Heart left ventricle (tissue), 16 donors: ENCODE data around the gene PCNX4. TPM values are rescaled to one million over a fixed set of nuclear protein-coding genes. Genes with fewer than 3 reads are reported as not detected.

Source experiments
- ATAC-seq, 4 donors: fragments of 200-7000 bp; cut with Tn5 transposase; one replicate each; pipeline ENCODE4 v1.9.1; 2020 to 2022; ENCODE audit warnings: moderate library complexity in 4 of 4, mild to moderate bottlenecking in 3 of 4, moderate number of reproducible peaks in 1 of 4
- DNase-seq, 5 donors: peaks; one replicate each; pipeline ENCODE4 v3.0.0-alpha.2; 2020
- H3K27ac ChIP-seq, 12 donors: fragments of 200-600 bp; sonication (generic) in 4 of 12; one replicate each; pipeline versions ENCODE4 v1.5.0 to v1.8.0; 2016 to 2022; ENCODE audit warnings: mild to moderate bottlenecking in 2 of 12
- H3K27me3 ChIP-seq, 9 donors: fragments of 200-600 bp; sonication (generic) in 2 of 9; one replicate each; pipeline versions ENCODE4 v1.5.1 to v1.8.0; 2016 to 2022; ENCODE audit warnings: mild to moderate bottlenecking in 3 of 9
- H3K36me3 ChIP-seq, 9 donors: fragments of 200-600 bp; sonication (generic) in 2 of 9; one replicate each; pipeline versions ENCODE4 v1.5.0 to v1.8.0; 2018 to 2022; ENCODE audit warnings: mild to moderate bottlenecking in 2 of 9
- H3K4me1 ChIP-seq, 12 donors: fragments of 200-600 bp; sonication (generic) in 4 of 12; one replicate each; pipeline versions ENCODE4 v1.5.0 to v1.8.0; 2016 to 2022; ENCODE audit warnings: mild to moderate bottlenecking in 3 of 12
- H3K4me3 ChIP-seq, 12 donors: fragments of 200-600 bp; sonication (generic) in 4 of 12; one replicate each; pipeline versions ENCODE4 v1.5.0 to v1.8.0; 2017 to 2022; ENCODE audit warnings: mild to moderate bottlenecking in 9 of 12, moderate library complexity in 4 of 12
- H3K9me3 ChIP-seq, 12 donors: fragments of 200-600 bp; sonication (generic) in 4 of 12; one replicate each; pipeline versions ENCODE4 v1.5.0 to v1.8.0; 2016 to 2022; ENCODE audit warnings: mild to moderate bottlenecking in 1 of 12
- CTCF ChIP-seq, 12 donors: fragments of 200-600 bp; sonication (generic) in 4 of 12; IDR thresholded peaks; one replicate each; pipeline versions ENCODE4 v1.5.0 to v1.8.0; 2018 to 2022; ENCODE audit warnings: antibody characterized with exemption in 12 of 12, mild to moderate bottlenecking in 5 of 12
- POLR2A ChIP-seq, 2 donors: fragments of 450-650 bp; IDR thresholded peaks; one replicate each; pipeline ENCODE4 v1.6.1; 2017; ENCODE audit warnings: antibody characterized with exemption in 2 of 2, mild to moderate bottlenecking in 2 of 2, moderate library complexity in 2 of 2
- WGBS, 4 donors: extraction: QIAGEN DNeasy Blood & Tissue Kit in 2 of 4; methylation state at CpG; one replicate each; pipeline versions ENCODE4 v1.1.5 to v1.1.7; 2013 to 2018; 5-methylcytosine and 5-hydroxymethylcytosine counted together
- intact Hi-C, 10 donors: fragments of 100-400 bp; cut with DNase I; formaldehyde crosslinking; loops; one replicate each; pipeline versions ENCODE4 v1.11.1 to v1.14.2; 2022
- polyA plus RNA-seq, 2 donors: library from polyadenylated mRNA; stranded (reverse); fragments of 200-250 nt; gene quantifications; one replicate each; pipeline ENCODE4 v1.2.3, GENCODE V29; 2013
- total RNA-seq, 9 donors: library from RNA; depleted of rRNA in 2 of 9; stranded (reverse); fragments of >200 nt in 2 of 9; fragmentation: NEBNext Ultra II Directional in 3 of 9; extraction: Animal tissue kit (Norgen Biotek cat#: 25700) in 3 of 9; gene quantifications; one replicate each; pipeline versions ENCODE4 v1.1.0 to v1.2.4, GENCODE V29; 2016 to 2023
- donor health status: ischemic (EF 13 %, LVEDD 7.1; RV severe dilation, severe dysfunction).
- donor health status: healthy with polysubstance abuse.
- donor health status: DM: no; HTN: yes; CAD: no.
- donor health status: DM: no; HTN: no; CAD: no.
- donor health status: ischemic (EF 25% LVEDD 6.9; RV normal size, moderate dysfunction).
- donor health status: ischemic (EF 25% LVEDD 5.7; RV mildly dilated, moderate dysfunction).
- donor health status: healthy.
- donor health status: DM: yes; HTN: yes; CAD: no.
- donor health status: ischemic (EF 35%, LVEDD 5.7; RV mildly dilated, moderate dysfunction).
- donor health status: nonischemic (EF 11% LVEDD 7.7; RV severe dilation, severe dysfunction).
- donor health status: DM: yes; HTN: yes; CAD: no.
- donor health status: PGD.
- donor health status: ischemic (EF 29% LVEDD 5.4; RV normal size, mild dysfunction).
- donor health status: nonischemic (EF 23%, LVEDD 6.1; RV moderate dilation, normal function).

PCNX4 gene
- total and polyA plus RNA-seq, 11 donors = 19.7 to 56.2 (median 32.4) TPM

GRCh38 chr14:60214003-60214402 is 122.3 kb downstream of the PCNX4 start:
- peaks cover 0 to 10% (median 0%) of the 10 kb centered on the region in 12 donors for H3K4me1 ChIP-seq
- intact Hi-C loops = no loop called here
- WGBS, 4 donors = 81 to 89% (median 87%) methylated on average over 3 of the region's 3 CpGs
- no peaks in the 10 kb centered on the region for H3K36me3 ChIP-seq
- H3K9me3 ChIP-seq = no peaks in the 10 kb centered on the region
- DNase-seq (no peak), ATAC-seq (no peak)
- no peak overlapping the region for H3K4me3 ChIP-seq
- peak overlapping the region in 1 of 12 donors; percentile 50 for H3K27ac ChIP-seq
- TF ChIP-seq CTCF (IDR thresholded peaks at IDR 0.05) (no peak), POLR2A (IDR thresholded peaks at IDR 0.05) (no peak)
- H3K27me3 ChIP-seq = peaks cover 0 to 3% (median 0%) of the 10 kb centered on the region in 9 donors

- Histone ChIP-seq H3K27ac (peak overlapping the region in 3 of 12 donors; percentile 6 to 63 (median 45)), H3K4me1 (peaks cover 0 to 10% (median 0%) of the 10 kb centered on the region in 12 donors), H3K27me3 (peaks cover 0 to 3% (median 0%) of the 10 kb centered on the region in 9 donors), H3K9me3 (no peaks in the 10 kb centered on the region), H3K4me3 (no peak overlapping the region), H3K36me3 (no peaks in the 10 kb centered on the region)
- ATAC-seq (no peak), DNase-seq (no peak)
- no peak for TF ChIP-seq POLR2A (IDR thresholded peaks at IDR 0.05)
- no peak for TF ChIP-seq CTCF (IDR thresholded peaks at IDR 0.05)
- intact Hi-C loops = no loop called here
- 43 to 57% (median 50%) methylated on average over 1 of the region's 1 CpG for WGBS, 4 donors
Measured at GRCh38 chr14:60214415-60215126, 122.8 kb downstream of the PCNX4 start.

- peak overlapping the region in 6 of 12 donors; percentile 15 to 63 (median 44) for H3K27ac ChIP-seq
- H3K27me3 ChIP-seq = peaks cover 0 to 3% (median 0%) of the 10 kb centered on the region in 9 donors
- no peaks in the 10 kb centered on the region for H3K9me3 ChIP-seq
- no peaks in the 10 kb centered on the region for H3K36me3 ChIP-seq
- no peak overlapping the region for H3K4me3 ChIP-seq
- no peak for DNase-seq
- peaks cover 0 to 10% (median 0%) of the 10 kb centered on the region in 12 donors for H3K4me1 ChIP-seq
- ATAC-seq = peak; percentile 65 to 81 (median 74)
- TF ChIP-seq CTCF (IDR thresholded peaks at IDR 0.05) (no peak), POLR2A (IDR thresholded peaks at IDR 0.05) (no peak)
- intact Hi-C loops = no loop called here
- WGBS, 4 donors = 39 to 57% (median 49%) methylated on average over 2 of the region's 2 CpGs
Measured at GRCh38 chr14:60215127-60215444, 123.4 kb downstream of the PCNX4 start.

GRCh38 chr14:60215520-60216420 is 124.0 kb downstream of the PCNX4 start:
- no peak for DNase-seq
- peak in 1 of 4 donors; percentile 19 for ATAC-seq
- Histone ChIP-seq H3K4me3 (no peak overlapping the region), H3K36me3 (no peaks in the 10 kb centered on the region), H3K27me3 (peaks cover 0 to 2% (median 0%) of the 10 kb centered on the region in 9 donors), H3K9me3 (no peaks in the 10 kb centered on the region), H3K4me1 (peaks cover 0 to 10% (median 0%) of the 10 kb centered on the region in 12 donors), H3K27ac (peak overlapping the region in 6 of 12 donors; percentile 15 to 63 (median 44))
- intact Hi-C loops = no loop called here
- no peak for TF ChIP-seq POLR2A (IDR thresholded peaks at IDR 0.05)
- TF ChIP-seq CTCF (IDR thresholded peaks at IDR 0.05) = no peak
- WGBS, 4 donors = 79 to 91% (median 82%) methylated on average over 4 of the region's 4 CpGs
